GM12878 (cell line): Measurements from ENCODE around the gene SIK3. TPM values are rescaled to one million over a fixed set of nuclear protein-coding genes. Genes with fewer than 3 reads are reported as not detected.

Source experiments
- ATAC-seq: fragments of 200-7000 bp; cut with Tn5 transposase; 3 replicates; pipeline ENCODE4 v1.9.1; 2020; ENCODE audit warnings: mild to moderate bottlenecking, moderate library complexity
- BruUV-seq: library from RNA; stranded (reverse); fragments of 400-500 nt; replicated peaks from 2 replicates; lab custom pipeline; 2021; lab: Mats Ljungman, UMichigan
- CTCF ChIA-PET: fragments of 300-600 bp; sonication (Branson Sonifier 250); formaldehyde crosslinking; extraction: SDS; loops from one replicate; lab custom pipeline; 2021; ENCODE audit warnings: inconsistent platforms; lab: Yijun Ruan, JAX
- POLR2A ChIA-PET: fragments of 350-600 bp; formaldehyde crosslinking; extraction: SDS; loops from one replicate; lab custom pipeline; 2021; ENCODE audit warnings: inconsistent platforms; lab: Charles Lee
- RAD21 ChIA-PET: fragments of 300-600 bp; sonication (Branson Sonifier 250); formaldehyde crosslinking; loops from one replicate; lab custom pipeline; 2023; ENCODE audit warnings: antibody characterized with exemption; ENCODE audit not compliant: unreplicated experiment; lab: Charles Lee
- SMC1A ChIA-PET: fragments of 300-600 bp; sonication (Branson Sonifier 250); formaldehyde crosslinking; loops from one replicate; lab custom pipeline; 2023; ENCODE audit not compliant: unreplicated experiment, uncharacterized antibody; lab: Charles Lee
- DNase-seq: peaks from one replicate; pipeline ENCODE4 v3.0.0-alpha.2; 2011; ENCODE audit warnings: low read depth, low spot score
- FAIRE-seq: peaks from 3 replicates; lab custom pipeline; 2011; peaks lifted over from hg19 to GRCh38; lab: Jason Lieb, UNC
- H2AFZ ChIP-seq: 2 replicates; pipeline ENCODE4 v1.6.0; 2011; ENCODE audit warnings: low read depth, low read length, control low read depth; ENCODE audit not compliant: control insufficient read depth
- H3K27ac ChIP-seq: 2 replicates; pipeline ENCODE4 v1.5.1; 2011; ENCODE audit warnings: control low read depth; ENCODE audit not compliant: control insufficient read depth, insufficient read depth
- H3K27me3 ChIP-seq, 2 experiments: replicated peaks in 1 of 2; 2 replicates each; pipeline versions ENCODE4 v1.6.0 to v1.6.1; 2011; ENCODE audit warnings: low read length in 1 of 2; ENCODE audit not compliant: control insufficient read depth in 2 of 2, insufficient read depth in 2 of 2
- H3K36me3 ChIP-seq, 2 experiments: 2 replicates each; pipeline ENCODE4 v1.5.1; 2011; ENCODE audit warnings: low read length in 1 of 2; ENCODE audit not compliant: control insufficient read depth in 2 of 2, insufficient read depth in 2 of 2
- H3K4me1 ChIP-seq: 2 replicates; pipeline ENCODE4 v1.6.1; 2011; ENCODE audit warnings: mild to moderate bottlenecking, low read length, moderate library complexity, mixed read lengths; ENCODE audit not compliant: control insufficient read depth, insufficient read depth
- H3K4me2 ChIP-seq: 2 replicates; pipeline ENCODE4 v1.6.0; 2011; ENCODE audit warnings: control low read depth; ENCODE audit not compliant: control insufficient read depth, insufficient read depth
- H3K4me3 ChIP-seq: fragments of 200-600 bp; sonication (generic); 2 replicates; pipeline ENCODE4 v1.5.1; 2016
- H3K79me2 ChIP-seq: 2 replicates; pipeline ENCODE4 v1.6.0; 2011; ENCODE audit warnings: low read length; ENCODE audit not compliant: control insufficient read depth, insufficient read depth
- H3K9ac ChIP-seq: 2 replicates; pipeline ENCODE4 v1.8.0; 2011; ENCODE audit warnings: low read length, control low read depth, mixed read lengths; ENCODE audit not compliant: control insufficient read depth, insufficient read depth
- H3K9me3 ChIP-seq: replicated peaks from 3 replicates; pipeline ENCODE4 v1.5.1; 2011; ENCODE audit warnings: mild to moderate bottlenecking, low read length; ENCODE audit not compliant: control insufficient read depth, insufficient read depth
- H4K20me1 ChIP-seq: 2 replicates; pipeline ENCODE4 v1.6.0; 2011; ENCODE audit not compliant: control insufficient read depth, insufficient read depth
- CREB1 ChIP-seq: IDR thresholded peaks from 2 replicates; pipeline ENCODE4 v1.6.1; 2012; ENCODE audit warnings: low read depth, mild to moderate bottlenecking, inconsistent platforms
- FOS ChIP-seq: IDR thresholded peaks from 3 replicates; pipeline ENCODE4 v1.6.1; 2011; ENCODE audit warnings: borderline replicate concordance; ENCODE audit not compliant: insufficient read length; ENCODE audit errors: extremely low read depth
- NFIC ChIP-seq: IDR thresholded peaks from 2 replicates; pipeline ENCODE4 v1.6.1; 2012; ENCODE audit warnings: low read depth, mild to moderate bottlenecking, inconsistent platforms, low read length, moderate library complexity
- NFXL1 ChIP-seq: fragments of 450-650 bp; IDR thresholded peaks from 2 replicates; pipeline ENCODE4 v1.6.1; 2017; ENCODE audit warnings: antibody characterized with exemption, mild to moderate bottlenecking, borderline replicate concordance
- SMAD5 ChIP-seq: IDR thresholded peaks from 2 replicates; pipeline ENCODE4 v1.6.1; 2016; ENCODE audit warnings: antibody characterized with exemption, low read depth
- WGBS: methylation state at CpG from one replicate; pipeline ENCODE4 v1.1.6; 2016; ENCODE audit warnings: low lambda C conversion rate; ENCODE audit not compliant: insufficient replicate concordance, insufficient coverage; ENCODE audit errors: missing lambda C conversion rate; 5-methylcytosine and 5-hydroxymethylcytosine counted together
- in situ Hi-C: fragments of 300-500 bp; cut with MboI; formaldehyde crosslinking; loops from 9 replicates; pipeline ENCODE4 v1.14.3; 2018; ENCODE audit warnings: mixed read lengths
- intact Hi-C: fragments of 100-400 bp; cut with micrococcal nuclease; formaldehyde crosslinking; loops from one replicate; pipeline ENCODE4 v1.14.2; 2022; ENCODE audit not compliant: unreplicated experiment
- polyA plus RNA-seq, 11 experiments: library from polyadenylated mRNA; depleted of rRNA in 4 of 11; unstranded in 6 of 11; stranded (reverse) in 5 of 11; fragments of >200 nt; fragmentation: Nextera tagmentation in 4 of 11; fragmentation: Illumina TruSeq in 1 of 11; extraction: Ambion mirVana in 4 of 11; extraction: Trizol in 1 of 11; gene quantifications; 1 replicate in 1 of 11; 2 replicates in 10 of 11; pipeline versions ENCODE4 v1.2.1 to v1.2.3, GENCODE V29; 2011 to 2016; ENCODE audit warnings: inconsistent platforms in 2 of 11, missing spikeins in 2 of 11, low read depth in 1 of 11
- total RNA-seq, 4 experiments: library from RNA; depleted of rRNA in 3 of 4; stranded (reverse); fragments of >200 nt in 3 of 4; fragmentation: Illumina TruSeq in 1 of 4; extraction: Trizol in 1 of 4; gene quantifications; 2 replicates each; pipeline versions ENCODE4 v1.2.1 to v1.2.3, GENCODE V29; 2013 to 2021

The SIK3 gene
- total and polyA plus RNA-seq, 10 of the 15 experiments (the other 5 are each of a cell fraction or from before 2014, with no cell fraction given) = 2.5 to 31.9 (median 11.1) TPM

- FAIRE-seq = no peak
- peaks cover 19% of the 10 kb centered on the region for H3K79me2 ChIP-seq
- H3K27ac ChIP-seq = no peak overlapping the region
- H4K20me1 ChIP-seq = no peaks in the 10 kb centered on the region
- POLR2A ChIA-PET = no interaction called here
- RAD21 ChIA-PET = interaction anchor here (0.8 to 1.8 kb wide), 3 partner anchors 24 to 34 kb away, joined by 3 to 7 read pairs (median 3); no protein-coding TSS in a partner anchor
- no peak for TF ChIP-seq NFXL1
- no peak for TF ChIP-seq SMAD5
- TF ChIP-seq NFIC = 0 out of 2 replicates have a peak, but pooled peaks have one; percentile 3
- no TSS peak for BruUV-seq
- no peak overlapping the region for H3K9ac ChIP-seq
- no peaks in the 10 kb centered on the region for H3K36me3 ChIP-seq
- peaks cover 12% of the 10 kb centered on the region for H3K4me1 ChIP-seq
- no peak overlapping the region for H3K4me3 ChIP-seq
- ATAC-seq = no peak
- intact Hi-C loops (no loop called here), in situ Hi-C loops (no loop called here)
- H3K9me3 ChIP-seq = no peaks in the 10 kb centered on the region; the same call in 2 of the 3 replicates
- H3K27me3 ChIP-seq = no peaks in the 10 kb centered on the region
- no peak overlapping the region for H2AFZ ChIP-seq
- CTCF ChIA-PET = interaction anchor here (0.8 to 2.4 kb wide), 6 partner anchors 13 to 142 kb away, joined by 3 to 10 read pairs (median 4); no protein-coding TSS in a partner anchor
- SMC1A ChIA-PET = interaction anchor here (1.0 to 3.3 kb wide), 10 partner anchors 12 to 108 kb away, joined by 3 to 13 read pairs (median 6); no protein-coding TSS in a partner anchor
- 96% methylated on average over 3 of the region's 3 CpGs for WGBS
- no peak for DNase-seq
- no peak overlapping the region for H3K4me2 ChIP-seq
Observed at GRCh38 chr11:117039270-117039669, 59.0 kb downstream of the SIK3 start.

GRCh38 chr11:117037975-117038350, 60.3 kb downstream of the SIK3 start:
- in situ Hi-C loops (no loop called here), intact Hi-C loops (no loop called here)
- ChIA-PET RAD21 (interaction anchor here (1.0 kb wide), 1 partner anchor 36 kb away, joined by 3 read pairs; no protein-coding TSS in a partner anchor), SMC1A (interaction anchor here (0.9 to 3.3 kb wide), 3 partner anchors 19 to 56 kb away, joined by 3 to 13 read pairs (median 7); no protein-coding TSS in a partner anchor), CTCF (no interaction called here), POLR2A (no interaction called here)
- 100% methylated on average over 1 of the region's 1 CpG for WGBS
- Histone ChIP-seq H4K20me1 (no peaks in the 10 kb centered on the region), H3K9me3 (no peaks in the 10 kb centered on the region), H3K4me1 (peaks cover 12% of the 10 kb centered on the region), H3K4me3 (no peak overlapping the region), H3K79me2 (peaks cover 13% of the 10 kb centered on the region), H3K27me3 (no peaks in the 10 kb centered on the region), H3K9ac (no peak overlapping the region), H3K36me3 (no peaks in the 10 kb centered on the region), H3K4me2 (no peak overlapping the region), H3K27ac (no peak overlapping the region), H2AFZ (no peak overlapping the region)
- TF ChIP-seq CREB1 (no peak), FOS (no peak)
- ATAC-seq = no peak
- no peak for DNase-seq
- no TSS peak for BruUV-seq
- no peak for FAIRE-seq
